ENCODE results near the gene CSTPP1. TPM values are rescaled to one million over a fixed set of nuclear protein-coding genes. Genes with fewer than 3 reads are reported as not detected.

Gene CSTPP1
- total and polyA plus RNA-seq, 2 donors: 20.7 to 20.9 TPM

DNA sequence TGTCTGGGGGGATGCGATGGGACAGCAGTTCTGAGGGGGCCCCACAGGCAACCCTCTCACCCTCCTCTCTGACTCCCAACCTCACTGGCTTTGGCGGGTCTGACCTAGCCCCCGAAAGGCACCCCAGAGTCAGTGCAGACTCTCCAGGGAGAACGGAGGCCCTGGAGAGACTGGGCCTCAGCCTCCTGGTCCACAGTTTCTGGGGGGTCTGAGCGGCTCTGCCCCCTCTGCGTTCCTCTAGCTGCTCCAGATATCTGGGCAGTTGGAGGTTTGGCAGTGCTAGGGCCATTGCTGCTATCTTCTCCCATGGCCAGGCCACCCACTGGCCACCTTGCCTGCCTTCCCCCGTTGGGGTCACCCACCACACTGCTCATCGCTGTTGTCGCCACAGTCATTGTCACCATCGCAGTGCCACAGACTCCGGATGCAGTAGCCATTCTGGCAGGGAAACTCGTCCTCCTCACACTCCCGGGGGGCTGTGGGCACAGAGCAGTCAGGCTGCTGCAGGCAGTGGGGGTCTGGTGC is 37.0 kb upstream of the CSTPP1 start:
- Histone ChIP-seq H3K4me1 (ENCODE audit: insufficient read depth) (no peaks in the 10 kb centered on the region), H3K27ac (ENCODE audit: low read depth) (no peak overlapping the region), H3K4me3 (ENCODE audit: low read depth, low read length) (no peak overlapping the region), H3K36me3 (ENCODE audit: insufficient read depth) (no peaks in the 10 kb centered on the region)
- 95% methylated on average over 13 of the region's 13 CpGs for WGBS
- no peak for DNase-seq (ENCODE audit: extremely low spot score)

DNA sequence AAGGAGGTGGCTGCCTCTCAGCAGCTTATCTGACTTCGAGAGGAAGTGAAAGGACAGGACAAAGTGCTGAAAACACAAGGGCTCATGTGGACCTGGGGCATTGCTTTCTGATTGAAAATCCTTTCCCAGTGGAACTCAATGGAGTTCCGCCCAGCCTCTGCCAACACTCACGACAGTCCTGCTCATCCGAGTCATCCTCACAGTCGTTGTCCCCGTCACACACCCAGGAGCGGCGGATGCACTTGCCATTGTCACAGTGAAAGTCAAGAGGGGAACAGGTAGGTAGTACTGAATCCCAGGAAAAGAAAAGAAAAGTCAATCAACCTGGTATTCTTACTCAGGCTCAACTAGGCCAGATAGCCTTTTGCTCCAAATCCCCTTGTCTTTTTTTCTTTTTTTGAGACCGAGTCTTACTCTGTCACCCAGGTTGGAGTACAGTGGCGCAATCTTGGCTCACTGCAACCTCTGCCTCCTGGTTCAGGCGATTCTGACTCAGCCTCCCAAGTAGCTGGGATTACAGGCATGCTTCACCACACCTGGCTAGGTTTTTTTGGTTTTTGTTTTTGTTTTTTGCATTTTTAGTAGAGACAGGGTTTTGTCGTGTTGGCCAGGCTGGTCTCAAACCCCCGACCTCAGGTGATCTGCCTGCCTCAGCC is 36.3 kb upstream of the CSTPP1 start:
- 95% methylated on average over 13 of the region's 13 CpGs for WGBS
- Histone ChIP-seq H3K36me3 (ENCODE audit: insufficient read depth) (no peaks in the 10 kb centered on the region), H3K27ac (ENCODE audit: low read depth) (no peak overlapping the region), H3K4me1 (ENCODE audit: insufficient read depth) (no peaks in the 10 kb centered on the region), H3K4me3 (ENCODE audit: low read depth, low read length) (no peak overlapping the region)
- DNase-seq (ENCODE audit: extremely low spot score): no peak

DNA sequence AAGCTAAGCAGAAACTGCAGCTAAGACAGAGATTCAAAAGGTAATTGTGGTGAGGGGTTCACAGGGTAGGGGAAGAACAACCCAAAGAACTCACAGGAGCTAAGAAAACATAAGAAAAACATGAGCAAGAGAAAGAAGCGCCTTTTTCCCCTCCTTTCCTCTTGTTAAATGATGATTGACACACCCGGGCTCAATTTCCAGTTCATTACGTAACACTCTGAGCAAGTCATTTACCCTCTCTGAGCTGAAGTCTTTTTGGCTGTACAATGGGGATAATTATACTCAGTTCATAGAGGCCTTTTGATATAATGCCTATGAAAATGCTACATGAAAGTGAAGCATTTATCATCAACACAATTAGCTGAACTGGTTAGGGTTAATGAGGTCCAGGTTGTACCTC is 35.4 kb upstream of the CSTPP1 start:
- WGBS: 95% methylated on average over 3 of the region's 3 CpGs
- H3K36me3 ChIP-seq (ENCODE audit: insufficient read depth): no peaks in the 10 kb centered on the region
- H3K27ac ChIP-seq (ENCODE audit: low read depth): no peak overlapping the region
- no peak for DNase-seq (ENCODE audit: extremely low spot score)
- no peak overlapping the region for H3K4me3 ChIP-seq (ENCODE audit: low read depth, low read length)
- no peaks in the 10 kb centered on the region for H3K4me1 ChIP-seq (ENCODE audit: insufficient read depth)

DNA sequence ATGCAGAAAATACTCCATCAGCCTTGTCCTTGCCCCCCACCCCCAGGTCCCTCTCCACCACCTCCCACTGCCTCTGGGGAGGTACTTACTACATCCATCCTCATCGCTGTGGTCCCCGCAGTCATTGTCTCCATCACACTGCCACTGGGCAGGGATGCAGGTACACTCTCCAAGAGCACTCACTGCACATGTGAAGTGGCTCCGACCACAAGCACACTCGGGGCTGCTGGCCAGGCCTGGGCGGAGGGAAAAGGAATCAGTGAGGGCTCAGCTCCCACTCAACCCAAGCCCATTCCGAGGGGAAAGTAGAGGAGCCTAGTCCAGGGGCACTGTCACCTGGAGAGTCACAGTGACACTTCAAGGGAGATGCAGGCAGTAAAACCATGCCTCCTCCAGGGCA is 33.9 kb upstream of the CSTPP1 start:
- Histone ChIP-seq H3K27ac (ENCODE audit: low read depth) (no peak overlapping the region), H3K4me1 (ENCODE audit: insufficient read depth) (no peaks in the 10 kb centered on the region), H3K4me3 (ENCODE audit: low read depth, low read length) (no peak overlapping the region), H3K36me3 (ENCODE audit: insufficient read depth) (no peaks in the 10 kb centered on the region)
- WGBS: 90% methylated on average over 6 of the region's 6 CpGs
- no peak for DNase-seq (ENCODE audit: extremely low spot score)

DNA sequence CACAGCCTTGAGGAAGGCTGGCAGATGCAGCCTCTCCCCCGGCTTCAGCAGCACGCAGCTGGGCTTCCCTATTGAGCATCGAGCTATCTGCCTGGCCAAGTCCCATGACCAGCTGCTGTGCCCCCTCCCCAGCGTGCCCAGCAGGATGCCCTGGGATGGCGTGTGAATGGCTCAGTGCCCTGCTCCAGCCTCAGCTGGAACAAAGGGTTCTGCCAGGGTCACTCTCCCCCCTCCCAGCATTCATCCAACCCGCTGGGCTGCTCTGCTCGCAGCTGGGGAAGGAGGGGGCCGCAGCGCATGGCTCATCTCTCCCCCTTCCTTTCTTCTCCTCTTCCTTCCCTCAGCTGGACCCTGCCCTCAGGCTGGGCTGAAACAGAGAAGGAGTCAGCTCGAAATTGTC is 32.7 kb upstream of the CSTPP1 start:
- Histone ChIP-seq H3K27ac (ENCODE audit: low read depth) (no peak overlapping the region), H3K36me3 (ENCODE audit: insufficient read depth) (no peaks in the 10 kb centered on the region), H3K4me3 (ENCODE audit: low read depth, low read length) (no peak overlapping the region), H3K4me1 (ENCODE audit: insufficient read depth) (no peaks in the 10 kb centered on the region)
- DNase-seq (ENCODE audit: extremely low spot score): no peak
- 84% methylated on average over 10 of the region's 10 CpGs for WGBS

DNA sequence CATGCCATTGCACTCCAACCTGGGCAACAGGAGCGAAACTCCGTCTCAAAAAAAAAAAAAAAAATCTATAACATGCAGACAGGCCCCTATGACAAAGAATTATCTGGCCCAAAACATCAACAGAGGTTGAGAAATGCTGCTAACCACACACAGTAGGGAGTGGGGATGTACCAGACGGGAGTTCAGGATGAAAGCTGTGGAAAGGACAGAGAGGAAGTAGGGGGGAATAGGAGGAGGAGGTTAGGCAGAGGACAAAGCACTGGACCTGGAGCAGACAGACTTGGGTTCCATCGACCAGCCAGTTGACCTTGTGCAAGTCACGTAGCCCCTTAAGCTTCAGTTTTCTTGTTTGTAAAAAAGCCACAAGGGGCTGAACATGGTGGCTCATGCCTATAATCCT is 30.8 kb upstream of the CSTPP1 start:
- Histone ChIP-seq H3K36me3 (ENCODE audit: insufficient read depth) (no peaks in the 10 kb centered on the region), H3K27ac (ENCODE audit: low read depth) (no peak overlapping the region), H3K4me3 (ENCODE audit: low read depth, low read length) (no peak overlapping the region), H3K4me1 (ENCODE audit: insufficient read depth) (no peaks in the 10 kb centered on the region)
- 73% methylated on average over 5 of the region's 5 CpGs for whole genome bisulfite sequencing
- no peak for DNase-seq (ENCODE audit: extremely low spot score)

DNA sequence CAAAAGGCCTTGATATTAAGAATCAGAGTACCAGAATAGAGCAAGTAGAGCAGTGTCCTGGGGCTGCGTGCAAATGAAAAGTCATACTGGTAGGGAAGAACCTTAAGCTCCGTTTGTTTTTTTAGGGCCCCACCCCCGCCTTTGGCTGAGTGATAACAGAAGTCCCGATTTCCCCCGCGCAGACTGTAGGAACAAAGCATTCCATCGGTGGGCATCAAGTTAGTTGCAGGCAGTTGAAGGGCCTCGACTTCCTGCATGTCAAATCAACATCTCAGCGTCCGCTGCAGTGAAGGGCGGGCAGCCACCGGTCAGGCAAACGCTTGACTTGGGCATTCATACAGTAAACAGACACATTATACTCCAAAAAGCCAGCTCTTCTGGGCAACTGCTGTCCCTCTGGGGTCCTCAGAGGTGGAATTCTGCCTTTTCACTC is 29.9 kb upstream of the CSTPP1 start:
- WGBS: 42% methylated on average over 13 of the region's 13 CpGs
- H3K27ac ChIP-seq (ENCODE audit: low read depth): no peak overlapping the region
- DNase-seq (ENCODE audit: extremely low spot score): no peak

DNA sequence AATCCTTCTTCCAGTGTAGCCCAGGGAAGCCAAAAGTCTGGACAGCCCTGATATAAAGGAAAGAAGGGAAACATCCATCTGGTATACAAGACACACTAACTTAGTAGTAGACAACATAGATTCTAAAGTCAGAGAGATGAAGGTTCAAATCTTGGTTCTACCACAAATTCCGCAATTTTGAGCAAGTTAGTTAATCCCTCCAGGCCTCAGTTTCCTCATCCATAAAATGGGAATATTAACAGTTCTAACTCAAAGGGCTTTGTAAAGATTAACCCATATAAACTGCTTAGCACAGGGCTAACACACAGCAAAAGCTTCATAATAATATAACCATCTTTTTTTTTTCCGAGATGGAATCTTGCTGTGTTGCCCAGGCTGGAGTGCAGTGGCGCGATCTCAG is 29.0 kb upstream of the CSTPP1 start:
- WGBS: 99% methylated on average over 4 of the region's 4 CpGs
- Histone ChIP-seq H3K36me3 (ENCODE audit: insufficient read depth) (no peaks in the 10 kb centered on the region), H3K4me3 (ENCODE audit: low read depth, low read length) (no peak overlapping the region)

More for the DNA sequence above, 29.9 kb upstream of the CSTPP1 start:
- no peaks in the 10 kb centered on the region for H3K36me3 ChIP-seq (ENCODE audit: insufficient read depth)
- no peaks in the 10 kb centered on the region for H3K4me1 ChIP-seq (ENCODE audit: insufficient read depth)
- H3K4me3 ChIP-seq (ENCODE audit: low read depth, low read length): no peak overlapping the region

DNA sequence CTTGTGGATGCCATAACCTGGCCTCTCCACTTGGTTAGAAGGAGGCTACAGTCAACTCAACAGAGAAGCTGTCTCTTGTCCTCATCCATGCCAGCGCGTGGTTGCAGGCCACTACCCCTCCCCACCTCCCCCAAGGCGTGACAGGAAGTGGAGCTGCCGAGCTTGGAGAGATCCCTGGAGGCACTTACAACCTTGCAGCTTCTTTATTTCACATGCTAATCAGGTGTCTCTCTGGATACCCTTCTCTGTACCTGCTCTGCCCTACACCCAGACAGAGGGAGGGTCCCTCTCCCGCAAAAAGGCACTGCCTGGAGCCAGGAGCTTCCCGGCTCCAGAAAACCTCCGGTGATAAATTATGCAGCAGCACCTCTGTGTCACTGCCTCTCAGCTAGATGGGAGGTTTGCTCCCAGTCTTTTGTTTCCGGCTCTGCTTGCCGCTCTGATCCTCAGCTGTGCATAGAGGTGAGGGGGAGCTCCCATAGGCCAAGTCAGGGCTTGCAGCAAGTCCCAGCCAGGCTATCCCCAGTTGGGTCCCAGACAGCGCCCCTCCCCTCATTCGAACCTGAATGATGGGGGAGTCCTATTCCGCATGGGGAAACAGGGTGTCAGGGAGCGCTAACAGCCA is 23.9 kb upstream of the CSTPP1 start:
- no peaks in the 10 kb centered on the region for H3K36me3 ChIP-seq (ENCODE audit: insufficient read depth)
- H3K4me3 ChIP-seq (ENCODE audit: low read depth, low read length): no peak overlapping the region
- DNase-seq (ENCODE audit: extremely low spot score): no peak
- H3K4me1 ChIP-seq (ENCODE audit: insufficient read depth): no peaks in the 10 kb centered on the region
- H3K27ac ChIP-seq (ENCODE audit: low read depth): no peak overlapping the region
- WGBS: 51% methylated on average over 13 of the region's 13 CpGs

More for the DNA sequence above, 29.0 kb upstream of the CSTPP1 start:
- no peaks in the 10 kb centered on the region for H3K4me1 ChIP-seq (ENCODE audit: insufficient read depth)
- no peak overlapping the region for H3K27ac ChIP-seq (ENCODE audit: low read depth)
- no peak for DNase-seq (ENCODE audit: extremely low spot score)

DNA sequence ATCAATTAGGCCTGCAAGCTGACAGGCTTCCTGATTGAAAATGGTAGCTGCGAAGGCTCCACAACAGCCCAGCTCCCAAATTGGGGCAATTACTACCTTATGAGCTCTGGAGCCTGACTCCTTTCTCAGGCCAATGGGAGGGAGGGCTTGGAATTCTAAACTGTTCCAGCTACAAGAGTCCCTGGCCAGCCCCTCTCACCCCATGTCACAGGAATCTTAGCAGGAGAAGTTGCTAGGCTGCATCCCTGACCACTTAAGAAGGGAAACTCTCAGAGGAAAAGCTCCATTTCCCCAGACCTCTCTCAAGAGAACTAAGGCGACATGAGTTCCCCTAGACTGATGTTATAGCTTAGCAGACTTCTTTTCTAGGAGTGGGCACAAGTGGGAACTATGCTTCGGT is 23.1 kb upstream of the CSTPP1 start:
- no peak for DNase-seq (ENCODE audit: extremely low spot score)
- no peak overlapping the region for H3K27ac ChIP-seq (ENCODE audit: low read depth)
- 90% methylated on average over 3 of the region's 3 CpGs for WGBS
- no peak overlapping the region for H3K4me3 ChIP-seq (ENCODE audit: low read depth, low read length)
- H3K36me3 ChIP-seq (ENCODE audit: insufficient read depth): no peaks in the 10 kb centered on the region
- H3K4me1 ChIP-seq (ENCODE audit: insufficient read depth): peaks cover 2% of the 10 kb centered on the region

DNA sequence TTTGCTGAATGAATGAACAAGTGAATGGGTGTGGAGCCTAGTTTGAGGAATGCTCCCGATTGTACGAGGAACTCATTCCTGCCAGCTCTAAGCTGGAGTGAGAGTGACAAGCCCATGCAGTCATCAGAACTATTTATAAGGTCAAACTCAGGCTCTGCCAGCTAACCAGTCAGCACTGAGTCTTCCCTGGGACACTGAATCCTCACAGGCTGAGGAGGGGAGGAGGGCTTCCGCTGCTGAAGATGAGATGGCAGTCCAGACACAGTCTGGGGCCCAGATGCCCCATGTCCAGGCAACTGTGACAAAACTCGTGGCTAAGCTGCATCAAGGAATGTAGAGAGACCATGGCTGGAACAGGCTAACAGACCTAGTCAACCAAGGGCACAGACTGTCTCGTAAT is 22.2 kb upstream of the CSTPP1 start:
- Histone ChIP-seq H3K4me1 (ENCODE audit: insufficient read depth) (peaks cover 2% of the 10 kb centered on the region), H3K4me3 (ENCODE audit: low read depth, low read length) (no peak overlapping the region), H3K36me3 (ENCODE audit: insufficient read depth) (no peaks in the 10 kb centered on the region), H3K27ac (ENCODE audit: low read depth) (no peak overlapping the region)
- DNase-seq (ENCODE audit: extremely low spot score): no peak
- 45% methylated on average over 5 of the region's 5 CpGs for WGBS

DNA sequence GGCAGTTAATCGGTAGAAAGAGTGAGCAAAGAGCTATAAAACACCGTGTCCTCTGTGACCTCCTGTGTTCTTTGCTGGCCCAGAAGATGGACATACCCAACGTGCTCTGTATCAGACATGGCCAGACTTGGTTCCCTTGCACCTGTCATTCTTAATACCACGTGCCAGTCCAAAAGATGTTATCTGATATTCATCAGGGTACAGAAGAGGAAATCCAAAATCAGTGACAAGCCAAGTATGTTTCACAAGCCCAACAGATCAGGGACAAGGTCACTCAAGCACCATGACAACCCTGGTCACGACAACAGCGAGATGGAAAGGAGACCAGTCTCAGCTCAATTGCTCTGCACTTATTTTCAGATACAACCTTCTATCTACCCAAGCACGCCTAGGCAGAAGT is 21.7 kb upstream of the CSTPP1 start:
- no peaks in the 10 kb centered on the region for H3K36me3 ChIP-seq (ENCODE audit: insufficient read depth)
- H3K4me1 ChIP-seq (ENCODE audit: insufficient read depth): peaks cover 2% of the 10 kb centered on the region
- WGBS: 79% methylated on average over 7 of the region's 7 CpGs
- DNase-seq (ENCODE audit: extremely low spot score): no peak
- no peak overlapping the region for H3K4me3 ChIP-seq (ENCODE audit: low read depth, low read length)
- H3K27ac ChIP-seq (ENCODE audit: low read depth): no peak overlapping the region

DNA sequence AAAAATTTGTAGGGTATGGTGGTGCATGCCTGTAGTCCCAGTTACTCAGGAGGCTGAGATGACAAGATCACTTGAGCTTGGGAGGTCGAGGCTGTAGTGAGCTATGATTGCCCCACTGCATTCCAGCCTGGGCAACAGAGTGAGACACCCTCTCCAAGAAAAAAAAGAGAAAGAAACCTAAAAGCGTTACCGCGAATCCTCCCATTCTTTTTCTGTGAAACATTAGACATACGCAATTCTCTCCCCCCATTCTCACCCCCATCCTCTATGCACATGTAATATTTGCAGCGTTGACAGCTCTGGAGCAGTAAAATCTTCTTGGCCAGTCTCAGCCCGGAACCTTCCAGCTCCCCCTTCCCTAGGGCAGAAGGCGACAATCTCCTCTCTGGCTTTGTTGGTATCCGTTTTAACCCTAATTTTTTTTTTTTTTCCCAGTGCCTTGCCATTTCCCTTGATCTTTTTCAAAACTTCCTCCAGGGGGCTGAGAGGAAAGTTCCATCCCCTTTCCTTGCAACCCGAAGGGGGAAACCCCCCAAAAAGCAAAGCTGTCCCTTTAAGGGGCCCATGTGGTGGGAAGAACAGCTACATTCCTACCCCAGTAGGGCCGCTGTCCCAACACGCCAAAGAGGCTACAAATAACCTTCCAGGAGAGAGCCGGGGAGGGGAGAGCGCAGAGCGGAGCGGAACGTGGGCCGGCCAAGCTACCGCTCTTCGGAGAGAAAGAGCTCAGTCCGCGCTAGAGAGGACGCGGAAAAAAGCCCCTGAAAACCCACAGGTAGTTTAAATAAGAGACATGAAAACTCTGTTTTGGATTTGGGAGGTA is 20.1 kb upstream of the CSTPP1 start:
- Histone ChIP-seq H3K4me3 (ENCODE audit: low read depth, low read length) (peak overlapping the region; percentile 84), H3K27ac (ENCODE audit: low read depth) (no peak overlapping the region), H3K4me1 (ENCODE audit: insufficient read depth) (peaks cover 2% of the 10 kb centered on the region), H3K36me3 (ENCODE audit: insufficient read depth) (no peaks in the 10 kb centered on the region)
- 5% methylated on average over 24 of the region's 24 CpGs for WGBS
- DNase-seq (ENCODE audit: extremely low spot score): peak; percentile 76
